H1 (cell line): ENCODE measurements around the gene VASP. TPM values are rescaled to one million over a fixed set of nuclear protein-coding genes. Genes with fewer than 3 reads are reported as not detected.

ENCODE experiments used
- CTCF ChIA-PET: fragments of 300-600 bp; sonication (Branson Sonifier 250); formaldehyde crosslinking; loops from one replicate; lab custom pipeline; 2021; ENCODE audit not compliant: partially characterized antibody; lab: Charles Lee
- POLR2A ChIA-PET: fragments of 300-600 bp; sonication (Branson Sonifier 250); formaldehyde crosslinking; loops from one replicate; lab custom pipeline; 2021; ENCODE audit warnings: inconsistent platforms; ENCODE audit not compliant: partially characterized antibody; lab: Charles Lee
- DNase-seq, 2 experiments: peaks; one replicate each; pipeline versions ENCODE4 v3.0.0 to v3.0.0-alpha.2; 2010 to 2022; ENCODE audit warnings: low spot score in 2 of 2, low read depth in 1 of 2, mixed read lengths in 1 of 2
- FAIRE-seq: peaks from 2 replicates; lab custom pipeline; 2011; peaks lifted over from hg19 to GRCh38; lab: Jason Lieb, UNC
- H2AFZ ChIP-seq: 2 replicates; pipeline ENCODE4 v1.8.1; 2012; ENCODE audit warnings: low read length, inconsistent platforms
- H2AK5ac ChIP-seq: 2 replicates; pipeline ENCODE4 v1.6.1; 2013; ENCODE audit warnings: low read depth, low read length
- H2BK120ac ChIP-seq: replicated peaks from 2 replicates; pipeline ENCODE3; 2013; ENCODE audit warnings: low read depth, low read length, inconsistent platforms
- H2BK12ac ChIP-seq: 2 replicates; pipeline ENCODE4 v1.6.1; 2013; ENCODE audit warnings: low read depth, low read length
- H2BK15ac ChIP-seq: 2 replicates; pipeline ENCODE4 v1.6.1; 2013; ENCODE audit warnings: low read length
- H2BK20ac ChIP-seq: 2 replicates; pipeline ENCODE4 v1.6.1; 2013; ENCODE audit warnings: low read length
- H2BK5ac ChIP-seq: 2 replicates; pipeline ENCODE4 v1.6.1; 2013; ENCODE audit warnings: low read depth, low read length
- H3K14ac ChIP-seq: 2 replicates; pipeline ENCODE4 v1.6.1; 2013; ENCODE audit warnings: inconsistent platforms; ENCODE audit not compliant: insufficient read length
- H3K18ac ChIP-seq: 2 replicates; pipeline ENCODE4 v1.6.1; 2013; ENCODE audit warnings: low read length; ENCODE audit errors: extremely low read depth
- H3K23ac ChIP-seq: 2 replicates; pipeline ENCODE4 v1.6.1; 2013; ENCODE audit warnings: inconsistent platforms; ENCODE audit not compliant: insufficient read length
- H3K23me2 ChIP-seq: 2 replicates; pipeline ENCODE4 v1.6.1; 2013; ENCODE audit warnings: low read depth, low read length
- H3K27ac ChIP-seq: 2 replicates; pipeline ENCODE4 v1.6.1; 2011; ENCODE audit warnings: low read depth, low read length, inconsistent platforms
- H3K27me3 ChIP-seq, 4 experiments: replicated peaks in 1 of 4; 1 replicate in 1 of 4; 2 replicates in 3 of 4; pipeline versions ENCODE4 v1.6.1 to v1.8.1; 2011 to 2013; ENCODE audit warnings: low read length in 3 of 4, mild to moderate bottlenecking in 3 of 4, inconsistent platforms in 2 of 4, mixed read lengths in 2 of 4, moderate library complexity in 1 of 4; ENCODE audit not compliant: control insufficient read depth in 3 of 4, insufficient read depth in 3 of 4; ENCODE audit errors: extremely low read depth in 1 of 4
- H3K36me3 ChIP-seq, 4 experiments: 2 replicates each; pipeline versions ENCODE4 v1.6.1 to v1.8.1; 2011 to 2013; ENCODE audit warnings: mild to moderate bottlenecking in 4 of 4, low read length in 3 of 4, moderate library complexity in 2 of 4, control low read depth in 1 of 4, inconsistent platforms in 1 of 4; ENCODE audit not compliant: insufficient read depth in 4 of 4, control insufficient read depth in 2 of 4
- H3K4ac ChIP-seq: replicated peaks from 2 replicates; pipeline ENCODE3; 2013; ENCODE audit warnings: low read length, low read depth, mixed read lengths, inconsistent platforms; ENCODE audit not compliant: insufficient read length
- H3K4me1 ChIP-seq, 4 experiments: replicated peaks in 1 of 4; 1 replicate in 1 of 4; 2 replicates in 3 of 4; pipeline versions ENCODE4 v1.6.1 to v1.8.1; 2011 to 2013; ENCODE audit warnings: low read length in 3 of 4, inconsistent platforms in 2 of 4, mixed read lengths in 1 of 4; ENCODE audit not compliant: insufficient read depth in 4 of 4, control insufficient read depth in 3 of 4
- H3K4me2 ChIP-seq, 2 experiments: 2 replicates each; pipeline versions ENCODE4 v1.6.1 to v1.8.1; 2011 to 2013; ENCODE audit warnings: low read depth in 2 of 2, low read length in 2 of 2, control low read depth in 1 of 2, inconsistent platforms in 1 of 2, mild to moderate bottlenecking in 1 of 2; ENCODE audit not compliant: insufficient read depth in 1 of 2
- H3K4me3 ChIP-seq, 4 experiments: fragments of 200-600, 300-600 bp in 1 of 4; sonication (generic), shearing (Covaris generic), sonication (Bioruptor Twin) in 1 of 4; 2 replicates each; pipeline versions ENCODE4 v1.5.1 to v1.8.1; 2011 to 2016; ENCODE audit warnings: low read length in 4 of 4, low read depth in 3 of 4, control low read depth in 2 of 4, inconsistent platforms in 2 of 4, mild to moderate bottlenecking in 2 of 4, mixed read lengths in 1 of 4, moderate library complexity in 1 of 4; ENCODE audit not compliant: insufficient read depth in 2 of 4; ENCODE audit errors: extremely low read depth in 1 of 4
- H3K56ac ChIP-seq: replicated peaks from 2 replicates; pipeline ENCODE3; 2013; ENCODE audit warnings: low read depth, mild to moderate bottlenecking, mixed read lengths, low read length, inconsistent platforms; ENCODE audit not compliant: insufficient read length
- H3K79me1 ChIP-seq: 2 replicates; pipeline ENCODE4 v1.6.1; 2013; ENCODE audit warnings: low read depth, low read length, control low read depth
- H3K79me2 ChIP-seq, 2 experiments: 2 replicates each; pipeline versions ENCODE4 v1.6.1 to v1.8.1; 2012 to 2013; ENCODE audit warnings: low read length in 2 of 2, mild to moderate bottlenecking in 2 of 2, inconsistent platforms in 1 of 2; ENCODE audit not compliant: insufficient read depth in 2 of 2, control insufficient read depth in 1 of 2
- H3K9ac ChIP-seq, 4 experiments: replicated peaks in 1 of 4; 1 replicate in 1 of 4; 2 replicates in 3 of 4; pipeline versions ENCODE4 v1.6.1 to v1.8.1; 2011 to 2013; ENCODE audit warnings: low read depth in 3 of 4, low read length in 3 of 4, control low read depth in 2 of 4, mild to moderate bottlenecking in 2 of 4, moderate library complexity in 2 of 4, inconsistent platforms in 1 of 4; ENCODE audit errors: extremely low read depth in 1 of 4
- H3K9me3 ChIP-seq, 2 experiments: 2 replicates each; pipeline versions ENCODE4 v1.6.1 to v1.8.1; 2012 to 2013; ENCODE audit warnings: mild to moderate bottlenecking in 2 of 2, moderate library complexity in 2 of 2, control low read depth in 1 of 2, inconsistent platforms in 1 of 2, low read depth in 1 of 2, low read length in 1 of 2, mixed read lengths in 1 of 2; ENCODE audit not compliant: insufficient read depth in 2 of 2
- H4K20me1 ChIP-seq, 2 experiments: replicated peaks in 1 of 2; 2 replicates each; pipeline versions ENCODE3 to v1.8.1; 2011 to 2013; ENCODE audit warnings: inconsistent platforms in 2 of 2, low read length in 2 of 2, mild to moderate bottlenecking in 1 of 2; ENCODE audit not compliant: insufficient read depth in 2 of 2, control insufficient read depth in 1 of 2
- H4K5ac ChIP-seq: 2 replicates; pipeline ENCODE4 v1.6.1; 2013; ENCODE audit warnings: low read length, low read depth, mixed read lengths, inconsistent platforms; ENCODE audit not compliant: insufficient read length
- H4K8ac ChIP-seq: 2 replicates; pipeline ENCODE4 v1.8.0; 2013; ENCODE audit warnings: mild to moderate bottlenecking, moderate library complexity, low read length, inconsistent platforms; ENCODE audit not compliant: insufficient read depth; ENCODE audit errors: extremely low read depth
- H4K91ac ChIP-seq: replicated peaks from 2 replicates; pipeline ENCODE3; 2013; ENCODE audit warnings: low read length, mixed read lengths, inconsistent platforms; ENCODE audit not compliant: insufficient read length
- CREB1 ChIP-seq: IDR thresholded peaks from 2 replicates; pipeline ENCODE4 v1.6.1; 2012; ENCODE audit warnings: inconsistent platforms
- E2F6 ChIP-seq: IDR thresholded peaks from 2 replicates; pipeline ENCODE4 v1.6.1; 2012; ENCODE audit warnings: inconsistent platforms
- EZH2 ChIP-seq: fragments of 200-600 bp; sonication (generic); IDR thresholded peaks from 2 replicates; pipeline ENCODE4 v1.7.1; 2012; ENCODE audit warnings: low read depth, mild to moderate bottlenecking, moderate library complexity, low read length, inconsistent platforms; ENCODE audit not compliant: severe bottlenecking
- GTF2F1 ChIP-seq: IDR thresholded peaks from 2 replicates; pipeline ENCODE4 v1.6.1; 2012; ENCODE audit warnings: low read depth, low read length, improper control_type of control experiment, borderline replicate concordance
- KDM1A ChIP-seq: fragments of 200-600, 300-600 bp; sonication (generic); IDR thresholded peaks from 2 replicates; pipeline ENCODE4 v1.7.1; 2016; ENCODE audit warnings: mild to moderate bottlenecking, low read length, borderline replicate concordance
- WGBS, 2 experiments: shearing (Covaris generic) in 1 of 2; methylation state at CpG; one replicate each; pipeline versions ENCODE4 v1.1.6 to v1.1.7; 2013 to 2015; ENCODE audit warnings: low lambda C conversion rate in 2 of 2, mixed read lengths in 2 of 2, inconsistent platforms in 1 of 2, low coverage in 1 of 2, missing lambda C conversion rate in 1 of 2; ENCODE audit not compliant: insufficient replicate concordance in 2 of 2, insufficient coverage in 1 of 2, insufficient read length in 1 of 2; ENCODE audit errors: extremely low coverage in 1 of 2, missing lambda C conversion rate in 1 of 2; 5-methylcytosine and 5-hydroxymethylcytosine counted together
- polyA plus RNA-seq, 7 experiments: library from polyadenylated mRNA; depleted of rRNA in 3 of 7; stranded (reverse) in 5 of 7; unstranded in 2 of 7; fragments of >200 nt in 5 of 7; fragments of 200-250 nt in 2 of 7; gene quantifications; 1 replicate in 5 of 7; 2 replicates in 1 of 7; 4 replicates in 1 of 7; pipeline versions ENCODE4 v1.2.1 to v1.2.3, GENCODE V29; 2011 to 2013; ENCODE audit warnings: missing spikeins in 2 of 7, mixed read lengths in 2 of 7
- total RNA-seq: library from RNA; stranded (reverse); fragmentation: NEBNext Ultra II Directional; extraction: Animal tissue kit (Norgen Biotek cat#: 25700); gene quantifications from 2 replicates; pipeline ENCODE4 v1.2.1, GENCODE V29; 2021

Gene VASP
- total and polyA plus RNA-seq, 2 of the 8 experiments (the other 6 are each of a cell fraction or from before 2014, with no cell fraction given), result 89.7 to 135 TPM

- no peak overlapping the region for H2AK5ac ChIP-seq
- no peak overlapping the region for H3K23ac ChIP-seq
- no peak overlapping the region for H2BK15ac ChIP-seq
- H2BK12ac ChIP-seq, result no peak overlapping the region; the same call in 1 of the 2 replicates
- no peak overlapping the region for H3K56ac ChIP-seq
- no peaks in the 10 kb centered on the region for H3K36me3 ChIP-seq
- H3K18ac ChIP-seq, result no peak overlapping the region
- no peaks in the 10 kb centered on the region; the same call in 1 of the 2 replicates for H3K79me1 ChIP-seq
- no peak for TF ChIP-seq EZH2
- TF ChIP-seq E2F6, result no peak
- peak; percentile 58; the same call in 1 of the 2 replicates for TF ChIP-seq KDM1A
- TF ChIP-seq GTF2F1, result no peak
- TF ChIP-seq CREB1, result no peak
- no peak for DNase-seq
- H2BK120ac ChIP-seq, result no peak overlapping the region
- no peak overlapping the region for H3K9ac ChIP-seq
- peaks cover 0 to 6% (median 2%) of the 10 kb centered on the region in 4 experiments; a peak in 3 of 7 replicates for H3K27me3 ChIP-seq
- POLR2A ChIA-PET, result interaction anchor here (0.6 kb wide), 2 partner anchors 8 to 20 kb away, joined by 3 to 4 read pairs; no protein-coding TSS in a partner anchor
- H2BK5ac ChIP-seq, result no peak overlapping the region
- peaks cover 0 to 3% of the 10 kb centered on the region in 2 experiments for H4K20me1 ChIP-seq
- H3K79me2 ChIP-seq, result no peaks in the 10 kb centered on the region
- no peak overlapping the region for H3K14ac ChIP-seq
- peaks cover 0 to 12% (median 2%) of the 10 kb centered on the region in 4 experiments; a peak in 5 of 7 replicates for H3K4me1 ChIP-seq
- peaks cover 15% of the 10 kb centered on the region; the same call in 1 of the 2 replicates for H3K23me2 ChIP-seq
- H4K8ac ChIP-seq, result no peak overlapping the region
- CTCF ChIA-PET, result interaction anchor here (1.0 to 32.9 kb wide), 6 partner anchors 11 to 31 kb away, joined by 3 to 760 read pairs (median 18); partner anchors contain the start of gene ERCC1
- H3K4ac ChIP-seq, result no peak overlapping the region
- no peak overlapping the region for H3K27ac ChIP-seq
- WGBS, 2 experiments, result 83% methylated on average over 1 of the region's 2 CpGs; no CpG with 5 or more reads in 1 of the 2 experiments
- no peak overlapping the region for H2BK20ac ChIP-seq
- no peaks in the 10 kb centered on the region for H3K9me3 ChIP-seq
- no peak overlapping the region for H4K5ac ChIP-seq
- no peak overlapping the region for H4K91ac ChIP-seq
- H3K4me2 ChIP-seq, result no peak overlapping the region
- H2AFZ ChIP-seq, result no peak overlapping the region
- no peak for FAIRE-seq
- H3K4me3 ChIP-seq, result no peak overlapping the region
These were observed 43.0 kb upstream of the VASP start for GRCh38 chr19:45464274-45464673.
